HG03442 (cell line): ENCODE measurements around the gene MPHOSPH6.
A peak's percentile ranks its signal among the peaks of the same experiment; 100 is the strongest.
"Not testable (repeated sequence)": the region's sequence is repeated elsewhere in the genome, so short reads cannot be mapped to it uniquely, and the experiment has no call there.

Experiments
- ATAC-seq: cut with Tn5 transposase; IDR thresholded peaks from one replicate; pipeline ENCODE4 v1.9.1; 2021; ENCODE audit warnings: mild to moderate bottlenecking, moderate library complexity; ENCODE audit not compliant: unreplicated experiment

Gene MPHOSPH6, protein sequence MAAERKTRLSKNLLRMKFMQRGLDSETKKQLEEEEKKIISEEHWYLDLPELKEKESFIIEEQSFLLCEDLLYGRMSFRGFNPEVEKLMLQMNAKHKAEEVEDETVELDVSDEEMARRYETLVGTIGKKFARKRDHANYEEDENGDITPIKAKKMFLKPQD

DNA sequence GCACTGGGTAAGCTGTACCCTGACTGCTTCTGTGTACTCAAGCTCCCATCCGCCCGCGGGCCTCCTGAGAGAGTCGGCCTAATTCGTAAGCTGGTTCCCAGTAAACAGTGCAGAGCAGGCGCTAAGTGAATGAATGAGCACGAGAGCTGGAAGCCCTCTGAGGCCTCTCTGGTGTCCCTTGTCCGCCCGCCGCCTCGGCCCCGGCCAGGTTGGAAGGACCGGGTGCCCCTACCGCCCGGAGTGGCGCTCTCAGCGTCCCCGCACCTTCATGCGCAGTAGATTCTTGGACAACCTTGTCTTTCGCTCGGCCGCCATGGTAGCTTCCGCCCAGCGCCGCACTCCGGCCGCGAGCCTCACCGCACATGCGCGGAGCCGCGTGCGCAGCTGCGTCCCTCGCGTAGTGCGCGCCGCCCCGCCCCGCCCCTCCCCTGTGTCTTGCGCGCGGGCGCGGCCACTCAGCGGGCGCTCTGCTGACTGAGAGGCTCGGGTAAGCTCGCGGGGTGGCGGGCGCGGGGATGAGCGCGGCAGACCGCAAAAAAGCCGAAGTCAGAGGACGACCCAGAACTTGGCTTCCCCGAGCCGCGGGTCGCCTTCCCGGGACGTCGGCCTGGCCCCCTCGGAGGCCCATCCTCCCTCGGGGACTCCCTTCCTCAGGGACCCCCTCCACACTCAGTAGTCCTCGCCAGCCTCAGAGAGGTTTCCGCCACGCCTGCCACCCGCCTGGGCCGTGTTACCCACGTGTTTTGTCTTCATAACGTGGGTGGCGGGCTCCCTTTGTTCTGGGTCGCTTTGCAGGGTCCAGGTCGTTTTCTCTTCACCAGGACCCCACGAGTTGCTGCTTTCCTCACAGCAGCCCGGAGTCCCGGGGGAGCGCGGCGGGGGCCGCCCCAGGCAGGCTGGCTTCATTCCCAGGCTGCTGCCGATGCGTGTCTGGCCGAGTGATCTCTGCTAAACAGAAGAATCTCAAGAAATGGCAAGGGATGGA, at the start of gene MPHOSPH6:
TSS of gene MPHOSPH6 (minus strand) at position 364 of the 985 bp plus-strand sequence. CDS start at position 315, 49 bp downstream.
- peak; percentile 93 for ATAC-seq

DNA sequence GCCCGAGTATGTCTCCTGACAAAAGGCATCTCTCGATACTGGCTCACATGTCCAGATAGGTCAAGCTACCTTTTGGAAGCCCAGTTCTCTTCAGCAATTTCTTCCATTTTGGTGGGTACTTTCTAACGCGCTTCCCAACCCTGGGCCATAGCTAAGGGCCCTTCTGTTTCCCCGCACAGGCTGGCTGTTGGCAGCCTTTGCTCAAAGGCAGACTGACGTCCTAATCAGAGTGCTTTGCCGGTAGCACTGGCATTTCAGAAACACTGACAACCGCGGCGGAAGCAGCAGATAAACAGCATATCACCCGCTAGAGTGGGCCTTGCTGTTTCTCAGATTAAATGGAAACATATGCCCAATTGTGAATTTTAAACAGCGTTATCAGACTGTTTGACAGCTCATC, 49.3 kb upstream of the MPHOSPH6 start:
- ATAC-seq = no peak

DNA sequence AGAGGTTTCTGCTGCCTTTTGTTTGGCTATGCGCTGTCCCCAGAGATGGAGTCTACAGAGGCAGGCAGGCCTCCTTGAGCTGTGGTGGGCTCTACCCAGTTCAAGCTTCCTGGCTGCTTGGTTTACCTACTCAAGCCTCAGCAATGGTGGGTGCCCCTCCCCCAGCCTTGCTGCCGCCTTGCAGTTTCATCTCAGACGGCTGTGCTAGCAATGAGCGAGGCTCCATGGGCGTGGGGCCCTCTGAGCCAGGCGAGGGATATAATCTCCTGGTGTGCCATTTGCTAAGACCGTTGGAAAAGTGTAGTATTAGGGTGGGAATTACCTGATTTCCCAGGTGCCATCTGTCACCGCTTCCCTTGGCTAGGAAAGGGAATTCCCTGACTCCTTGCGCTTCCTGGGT, 39.3 kb upstream of the MPHOSPH6 start:
- not testable (repeated sequence) for ATAC-seq

DNA sequence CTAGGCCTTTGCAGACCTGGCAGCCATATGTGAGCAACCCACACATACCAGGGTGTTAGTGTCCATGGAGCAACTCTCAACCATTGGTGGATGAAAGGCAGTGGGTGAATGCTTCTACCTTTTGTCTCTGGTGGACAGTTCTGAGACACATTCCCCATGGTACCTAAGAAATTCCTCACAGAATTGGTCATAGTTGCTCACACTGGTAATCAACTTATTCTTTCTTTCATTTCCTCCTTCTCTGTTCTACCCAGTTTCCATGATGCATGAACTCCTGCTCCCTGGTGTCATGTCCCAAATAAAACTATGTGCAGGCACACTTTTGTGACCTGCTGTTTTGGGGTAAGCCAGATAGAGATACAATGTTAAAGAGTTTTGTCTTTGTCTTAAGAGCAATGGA, 33.2 kb upstream of the MPHOSPH6 start:
- no peak for ATAC-seq

DNA sequence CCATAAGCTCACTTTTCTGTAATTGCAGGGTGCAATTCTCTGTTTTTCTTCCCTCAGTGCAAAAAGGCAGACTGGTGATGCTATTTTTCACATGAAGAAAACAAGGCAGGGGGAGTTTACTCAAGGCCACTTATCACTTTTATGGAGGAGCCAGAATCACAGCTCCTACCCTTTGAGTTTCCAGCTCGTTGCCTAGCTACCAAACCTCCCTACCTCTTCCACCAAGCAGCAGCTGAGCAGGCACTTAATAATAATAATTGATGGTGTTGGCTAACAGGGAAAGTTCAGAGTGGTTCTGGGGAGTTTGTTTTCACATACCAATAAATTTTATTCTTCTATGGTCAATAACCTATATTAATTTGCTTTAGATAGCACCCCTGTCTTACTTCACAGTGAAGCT, 31.9 kb upstream of the MPHOSPH6 start:
- no peak for ATAC-seq

DNA sequence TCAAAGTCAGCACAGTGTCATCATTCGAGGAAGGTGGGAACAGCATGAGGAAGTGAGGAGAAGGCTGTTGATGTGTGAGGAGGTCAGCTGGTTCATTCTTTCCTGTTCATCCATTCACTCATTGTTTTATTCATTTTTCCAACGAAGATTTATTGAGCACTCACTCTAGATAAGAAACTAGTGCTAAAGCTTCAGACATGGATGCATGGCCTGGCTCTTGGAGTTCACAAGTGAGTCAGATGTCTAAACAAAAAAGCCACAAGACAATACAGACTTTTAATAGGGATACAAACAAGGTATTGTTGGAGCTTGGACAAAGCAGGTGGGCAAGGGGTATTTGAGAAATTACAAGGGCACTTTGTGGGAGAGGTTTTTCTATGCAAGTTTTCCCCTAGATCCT, 31.3 kb upstream of the MPHOSPH6 start:
- no peak for ATAC-seq

DNA sequence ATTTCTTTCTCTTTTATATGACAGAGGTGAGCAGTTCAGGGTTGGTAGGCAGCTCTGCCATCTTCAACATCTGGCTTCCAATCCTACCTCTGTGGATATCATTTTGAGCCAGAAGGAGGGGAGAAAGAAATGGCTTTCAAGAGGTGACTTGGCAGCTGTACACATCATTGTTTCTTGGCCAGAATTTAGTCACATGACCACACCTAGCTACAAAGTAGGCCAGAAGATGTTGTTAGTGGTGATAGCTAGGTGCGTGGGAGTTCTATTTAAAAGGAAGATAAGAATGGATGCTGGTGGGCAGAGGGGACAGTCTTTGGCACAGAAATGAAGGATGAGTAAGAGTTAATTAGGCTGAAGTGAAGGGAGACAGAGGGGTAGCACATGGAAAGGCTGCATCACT, 29.2 kb upstream of the MPHOSPH6 start:
- ATAC-seq = no peak

DNA sequence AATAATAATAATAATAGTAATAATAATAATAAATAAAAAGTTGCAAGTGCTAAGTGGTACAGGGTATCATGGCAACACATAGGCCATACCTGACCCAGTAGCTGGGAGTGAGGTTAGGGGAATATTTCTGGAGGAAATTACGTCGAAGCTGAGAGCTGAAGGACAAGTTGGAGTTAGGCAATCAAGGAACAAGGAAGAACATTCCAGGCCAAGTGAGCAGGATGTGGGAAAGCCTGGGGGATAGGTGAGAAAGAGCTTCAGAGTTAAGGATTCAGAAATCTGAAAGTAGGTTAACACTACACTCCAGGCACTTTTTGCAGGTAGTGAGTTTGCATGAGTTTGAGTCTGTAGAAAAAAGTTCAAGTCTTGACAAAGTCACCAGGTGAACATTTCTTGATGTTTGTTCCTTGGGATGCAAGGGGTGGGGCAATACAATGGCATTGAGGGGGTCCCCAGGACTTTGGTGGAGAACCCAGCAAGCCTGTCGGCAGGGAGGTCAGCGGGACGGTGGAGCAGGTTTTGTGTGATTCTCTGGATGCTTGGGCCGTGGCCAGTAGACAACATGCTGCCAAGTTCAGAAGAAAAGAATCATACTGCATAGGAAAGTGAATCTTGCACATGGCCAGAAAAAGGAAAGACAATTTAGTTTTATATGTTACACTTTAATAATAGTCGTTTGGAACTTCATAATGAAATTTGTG, 27.7 kb upstream of the MPHOSPH6 start:
- ATAC-seq = no peak

DNA sequence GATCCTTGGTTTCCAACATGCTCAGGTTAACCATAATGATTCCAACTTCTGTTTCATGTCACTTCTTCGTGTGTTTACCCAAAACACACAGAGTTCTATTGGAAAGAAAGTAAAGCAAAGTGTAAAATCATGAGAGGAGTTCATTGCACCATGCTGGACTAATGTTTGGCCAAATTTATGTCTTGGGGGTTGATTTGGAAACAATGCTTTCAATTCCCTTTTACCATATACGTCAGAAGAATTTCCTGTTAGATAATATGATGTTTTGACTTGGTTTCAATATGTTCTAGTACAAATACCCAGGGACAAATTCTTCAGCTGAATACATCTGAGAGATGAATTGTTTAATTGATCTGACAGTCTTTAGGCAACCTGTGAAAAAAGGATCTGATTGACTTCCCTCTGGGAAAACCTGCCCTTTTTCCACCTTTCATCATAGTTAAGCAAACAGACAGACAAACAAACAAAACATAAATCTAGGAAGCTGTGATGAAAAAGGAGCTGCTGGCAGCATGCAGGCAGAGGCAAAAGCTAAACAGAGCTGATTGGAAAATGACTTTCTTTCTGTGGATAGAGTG, 26.0 kb upstream of the MPHOSPH6 start:
- no peak for ATAC-seq

DNA sequence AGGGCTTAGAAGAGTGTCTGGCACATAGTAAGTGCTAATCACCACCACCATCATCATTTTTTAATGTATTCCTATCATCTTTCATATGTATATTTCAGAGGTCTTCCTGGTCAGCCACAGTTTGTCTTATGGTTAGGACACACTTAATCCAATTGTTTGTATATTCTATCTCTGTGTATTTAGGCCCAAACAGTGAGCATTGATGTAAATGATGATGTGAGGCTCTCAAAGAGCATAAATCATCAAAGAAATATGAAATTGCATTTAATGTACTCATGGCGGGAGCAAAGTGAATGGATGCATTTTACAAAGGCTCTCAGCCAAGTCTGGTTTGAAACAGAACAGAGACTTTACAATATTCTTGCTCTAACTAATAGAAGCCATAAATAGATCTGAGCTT, 24.1 kb upstream of the MPHOSPH6 start:
- no peak for ATAC-seq

DNA sequence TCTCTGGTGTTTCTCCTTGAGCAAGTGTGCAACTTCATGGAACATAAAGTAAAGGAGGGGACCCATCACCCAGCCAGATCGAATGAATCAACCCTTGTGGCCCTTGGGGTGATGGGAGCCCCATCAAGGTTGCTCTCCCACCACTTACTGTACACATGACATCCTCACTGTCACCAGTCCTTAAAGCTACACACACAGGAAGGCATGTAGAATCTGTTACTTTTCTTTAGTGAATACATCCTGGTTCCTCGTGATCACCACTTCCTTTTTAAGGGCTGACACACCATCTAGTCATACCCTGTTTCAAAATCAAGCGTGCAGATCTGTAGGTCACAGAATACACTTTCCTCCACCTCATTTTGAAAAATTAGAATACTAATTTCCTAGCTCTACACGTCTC, 22.6 kb upstream of the MPHOSPH6 start:
- ATAC-seq = no peak

DNA sequence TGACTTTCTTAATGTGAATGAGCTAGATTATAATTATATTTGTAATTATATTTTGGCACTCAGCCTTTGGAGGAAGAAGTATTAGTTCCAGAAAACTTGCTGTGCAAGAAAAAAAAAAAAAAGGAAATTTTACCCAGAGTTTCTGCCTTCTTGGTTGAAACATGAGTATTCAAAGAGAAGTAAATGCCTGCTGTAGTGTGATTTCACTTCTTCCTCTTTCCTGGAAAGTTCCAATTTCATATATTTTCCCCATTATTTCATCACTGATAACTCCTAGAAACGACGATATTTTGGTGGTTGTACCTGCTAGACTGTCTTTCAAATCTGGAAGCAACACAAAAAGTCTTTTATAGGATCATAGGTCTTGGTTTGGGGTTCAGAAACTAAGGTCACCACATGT, 20.4 kb upstream of the MPHOSPH6 start:
- no peak for ATAC-seq

DNA sequence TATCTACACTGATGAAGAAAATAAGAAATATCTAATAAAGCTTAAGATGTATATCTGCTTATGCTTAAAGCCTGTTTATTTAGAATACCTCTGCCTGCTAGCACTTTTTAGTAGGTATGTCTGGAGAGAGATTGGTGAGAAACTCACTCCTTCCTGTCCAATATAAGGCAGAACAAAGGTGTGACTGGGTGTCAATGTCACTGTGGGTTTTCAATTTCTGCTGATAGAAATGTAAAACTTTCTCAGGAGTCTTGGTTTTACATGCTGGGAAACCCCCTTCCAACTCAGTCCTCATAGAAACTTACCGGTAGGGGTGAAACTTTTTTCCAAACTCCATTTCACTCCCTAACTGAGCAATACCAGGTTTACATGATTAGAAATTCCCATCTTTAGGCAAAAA, 17.8 kb upstream of the MPHOSPH6 start:
- peak; percentile 57 for ATAC-seq

DNA sequence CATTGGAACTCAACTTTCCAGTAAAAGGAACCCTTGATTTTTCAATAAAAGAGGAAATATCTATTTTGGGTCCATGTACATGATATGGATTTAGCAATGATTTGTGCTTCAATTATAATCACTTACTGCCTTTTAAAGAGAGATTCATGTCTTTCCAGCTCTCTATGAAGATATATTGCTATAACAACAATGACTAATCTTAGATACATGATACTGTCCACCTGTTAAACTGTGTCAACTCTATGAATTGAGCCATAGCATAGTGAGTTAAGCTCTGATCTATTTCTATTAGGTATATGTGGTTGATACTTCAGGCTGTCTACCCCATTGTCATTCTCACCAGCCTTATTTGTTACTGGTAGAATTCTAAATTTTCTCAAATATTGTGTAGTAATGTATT, 15.0 kb upstream of the MPHOSPH6 start:
- no peak for ATAC-seq

DNA sequence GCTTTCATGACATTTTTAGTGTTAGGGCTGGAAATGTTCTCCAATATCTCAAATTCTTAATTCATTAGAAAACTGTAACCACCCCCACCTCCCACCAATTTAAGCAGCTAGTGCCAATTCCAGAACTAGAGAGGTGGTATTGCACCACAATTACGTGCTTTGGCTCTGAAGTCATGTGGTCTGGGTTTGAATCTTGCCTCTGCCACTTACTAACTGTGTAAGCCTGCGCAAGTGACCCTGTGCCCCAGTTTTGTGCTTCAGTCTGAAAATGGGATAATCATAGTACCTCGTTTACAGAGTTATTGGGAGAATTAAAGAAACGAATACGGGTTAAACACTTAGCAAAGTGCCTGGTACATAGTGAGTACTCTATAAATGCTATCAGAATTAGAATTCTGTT, 14.2 kb upstream of the MPHOSPH6 start:
- no peak for ATAC-seq

DNA sequence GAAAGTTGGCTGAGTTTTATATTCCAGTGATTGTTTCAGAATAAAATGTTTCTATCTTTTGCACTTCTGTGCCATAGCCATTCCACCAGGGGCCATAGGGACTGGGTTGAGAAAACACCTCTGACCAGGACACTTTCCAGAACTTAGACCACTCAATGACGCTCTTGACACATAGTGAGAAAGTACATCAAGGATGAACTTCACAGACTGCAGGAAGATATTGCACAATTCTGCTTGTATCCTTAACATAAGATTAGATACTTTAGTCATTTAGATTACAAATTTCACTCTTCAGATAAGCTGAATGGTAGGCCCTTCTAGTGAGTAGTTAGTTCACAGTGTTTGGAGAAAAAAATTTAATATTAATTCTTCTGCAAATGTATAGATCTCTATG, 13.0 kb upstream of the MPHOSPH6 start:
- no peak for ATAC-seq

DNA sequence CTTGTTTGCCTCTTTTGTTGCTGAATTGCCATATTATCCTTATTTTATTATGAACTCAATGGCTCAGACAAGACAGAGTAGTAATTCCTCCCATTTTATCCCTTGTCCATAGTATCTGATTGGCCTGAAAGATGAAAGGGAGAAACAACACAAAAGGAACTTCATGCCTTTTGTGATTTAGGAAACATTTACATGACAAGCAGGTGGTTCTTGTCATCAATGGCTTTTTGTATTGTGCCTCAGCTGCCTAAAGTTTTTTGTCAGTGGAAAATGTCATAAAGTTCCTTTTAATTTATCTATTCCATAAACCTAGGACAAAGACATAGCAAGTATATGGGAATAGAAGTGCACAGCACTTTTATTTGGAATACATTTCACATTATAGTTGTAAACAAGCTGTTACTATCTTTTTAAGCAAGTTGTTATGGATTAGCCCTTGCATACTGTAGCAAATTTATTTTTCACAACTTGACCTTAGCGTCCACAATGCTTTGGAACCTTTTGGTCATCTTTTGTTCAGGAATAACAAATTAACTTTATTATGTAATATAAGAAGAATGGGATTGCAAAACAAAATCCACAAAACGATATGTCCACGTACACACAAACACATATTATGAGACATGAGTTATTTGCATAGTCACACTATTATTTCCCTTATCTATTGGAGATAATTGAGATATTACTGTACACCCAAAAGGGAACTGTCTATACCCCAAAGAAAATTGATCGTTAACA, 12.4 kb upstream of the MPHOSPH6 start:
- no peak for ATAC-seq

DNA sequence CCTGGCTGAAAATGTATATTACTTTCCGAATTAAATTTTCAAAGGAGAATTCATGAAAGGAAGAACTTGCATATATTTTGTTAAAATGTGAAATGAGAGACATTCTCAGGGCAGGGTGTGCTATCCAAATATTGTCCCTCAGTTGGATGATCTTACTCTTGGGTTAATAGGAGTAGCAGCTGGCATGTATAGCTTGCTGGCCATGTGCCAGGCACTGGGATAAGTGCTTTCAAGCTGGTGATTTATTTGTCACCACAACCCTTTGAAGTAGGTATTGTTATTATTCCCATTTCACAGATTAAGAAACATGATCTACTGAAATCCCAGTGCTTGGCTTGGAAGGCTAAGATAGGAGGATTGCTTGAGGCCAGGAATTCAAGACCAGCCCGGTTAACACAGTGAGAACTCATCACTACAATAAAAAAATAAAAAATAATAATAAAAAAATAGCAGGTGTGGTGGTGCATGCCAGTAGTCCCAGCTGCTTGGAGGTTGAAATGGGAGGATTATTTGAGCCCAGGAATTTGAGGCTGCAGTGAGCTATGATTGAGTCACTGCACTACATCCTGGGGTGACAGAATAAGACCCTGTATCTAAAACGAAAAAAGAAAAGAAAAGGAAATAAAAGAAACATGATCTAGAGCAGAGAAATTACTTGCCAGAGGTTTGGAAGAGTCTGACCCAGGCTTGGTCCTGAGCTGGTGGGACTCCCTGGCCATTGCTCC, 11.6 kb upstream of the MPHOSPH6 start:
- ATAC-seq = no peak

DNA sequence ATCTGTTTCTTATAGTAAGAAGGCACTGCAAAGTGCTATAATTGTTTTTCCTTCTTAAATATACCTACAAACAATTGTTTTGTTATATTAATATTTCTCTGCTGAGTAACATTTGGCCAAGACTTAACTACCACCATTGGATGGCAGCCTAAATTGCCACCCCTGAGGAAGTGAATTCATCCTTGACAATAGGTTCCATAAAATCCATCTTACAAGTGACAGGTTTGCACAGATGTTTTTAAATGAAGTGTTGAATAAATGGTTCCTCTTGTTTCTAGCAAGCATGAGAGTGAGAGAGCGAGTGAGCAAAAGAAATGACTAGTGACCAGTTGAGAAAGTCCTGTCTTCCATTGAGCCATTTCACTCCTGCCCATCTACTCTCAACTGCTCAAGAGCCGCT, 8.3 kb upstream of the MPHOSPH6 start:
- ATAC-seq = no peak

DNA sequence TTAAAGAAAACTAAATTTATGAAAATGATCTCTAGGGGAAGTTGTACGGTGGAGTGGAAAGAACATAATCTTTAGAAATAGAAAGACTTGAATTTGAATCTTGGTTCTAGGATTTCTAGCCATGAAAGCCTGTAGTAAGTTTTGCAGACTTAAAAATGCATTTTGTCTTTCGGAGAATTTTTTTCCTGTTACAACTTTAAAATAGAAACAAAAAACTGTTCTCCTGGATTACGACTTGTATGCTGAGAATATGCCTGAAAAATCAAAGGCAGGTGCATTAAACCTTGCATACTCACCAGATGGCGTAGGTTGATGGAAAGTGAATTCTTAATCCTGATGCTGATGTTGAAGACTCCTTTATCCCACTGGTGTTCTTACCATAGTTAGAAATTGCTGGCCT, 7.5 kb upstream of the MPHOSPH6 start:
- no peak for ATAC-seq
